ENCODE data around the gene TEX14.

- TF ChIP-seq CTCF (IDR thresholded peaks at IDR 0.05) (no peak), POLR2A (IDR thresholded peaks at IDR 0.05) (no peak)
These were observed 3.3 kb downstream of the TEX14 start for GRCh38 chr17:58688521-58688920.
